ENCODE data around the gene SLC38A11. TPM values are rescaled to one million over a fixed set of nuclear protein-coding genes. Genes with fewer than 3 reads are reported as not detected.

SLC38A11 gene
- total RNA-seq, 1 donor from 2014 or later, result 2.2 TPM

GRCh38 chr2:164948540-164948939, 6.8 kb downstream of the SLC38A11 start:
- intact Hi-C loops (cut with DNase I), result no loop called here
- Histone ChIP-seq H3K36me3 (no peaks in the 10 kb centered on the region), H3K27me3 (no peaks in the 10 kb centered on the region), H3K4me1 (no peaks in the 10 kb centered on the region), H3K27ac (no peak overlapping the region), H3K9me3 (no peaks in the 10 kb centered on the region), H3K4me3 (no peak overlapping the region)
- no peak for DNase-seq (ENCODE audit: extremely low spot score in 2 of 2)
- no peak for TF ChIP-seq POLR2A (IDR thresholded peaks at IDR 0.05)

GRCh38 chr2:164947281-164947680, 8.0 kb downstream of the SLC38A11 start:
- no peaks in the 10 kb centered on the region for H3K9me3 ChIP-seq
- TF ChIP-seq POLR2A (IDR thresholded peaks at IDR 0.05), result no peak
- no peak for TF ChIP-seq CTCF (IDR thresholded peaks at IDR 0.05)
- TF ChIP-seq POLR2AphosphoS5 (IDR thresholded peaks at IDR 0.05; ENCODE audit: insufficient read depth in 1 of 2, low read depth in 1 of 2), result no peak
- H3K27ac ChIP-seq, result no peak overlapping the region
- H3K27me3 ChIP-seq, result no peaks in the 10 kb centered on the region
- no peak for DNase-seq (ENCODE audit: extremely low spot score in 2 of 2)
- no peak overlapping the region for H3K4me3 ChIP-seq
- intact Hi-C loops (cut with DNase I), result no loop called here
- H3K36me3 ChIP-seq, result no peaks in the 10 kb centered on the region
- no peaks in the 10 kb centered on the region for H3K4me1 ChIP-seq

GRCh38 chr2:164943289-164943688, 12.0 kb downstream of the SLC38A11 start:
- no peaks in the 10 kb centered on the region for H3K27me3 ChIP-seq
- TF ChIP-seq POLR2A (IDR thresholded peaks at IDR 0.05), result no peak
- no peak for TF ChIP-seq CTCF (IDR thresholded peaks at IDR 0.05)
- no peak for TF ChIP-seq POLR2AphosphoS5 (IDR thresholded peaks at IDR 0.05; ENCODE audit: insufficient read depth in 1 of 2, low read depth in 1 of 2)
- no peaks in the 10 kb centered on the region for H3K4me1 ChIP-seq
- intact Hi-C loops (cut with DNase I), result no loop called here
- no peaks in the 10 kb centered on the region for H3K36me3 ChIP-seq
- no peaks in the 10 kb centered on the region for H3K9me3 ChIP-seq
- no peak for DNase-seq (ENCODE audit: extremely low spot score in 2 of 2)
- H3K27ac ChIP-seq, result no peak overlapping the region
- no peak overlapping the region for H3K4me3 ChIP-seq

- no peaks in the 10 kb centered on the region for H3K27me3 ChIP-seq
- TF ChIP-seq CTCF (IDR thresholded peaks at IDR 0.05) (no peak), POLR2A (IDR thresholded peaks at IDR 0.05) (no peak), POLR2AphosphoS5 (IDR thresholded peaks at IDR 0.05; ENCODE audit: insufficient read depth in 1 of 2, low read depth in 1 of 2) (no peak)
- no peak overlapping the region for H3K4me3 ChIP-seq
- intact Hi-C loops (cut with DNase I), result no loop called here
- no peaks in the 10 kb centered on the region for H3K9me3 ChIP-seq
- DNase-seq (ENCODE audit: extremely low spot score in 2 of 2), result no peak
- H3K27ac ChIP-seq, result no peak overlapping the region
- H3K36me3 ChIP-seq, result no peaks in the 10 kb centered on the region
- H3K4me1 ChIP-seq, result no peaks in the 10 kb centered on the region
These were observed 17.4 kb downstream of the SLC38A11 start for GRCh38 chr2:164937864-164938401.

GRCh38 chr2:164935118-164936101, 19.9 kb downstream of the SLC38A11 start:
- intact Hi-C loops (cut with DNase I), result no loop called here
- H3K27ac ChIP-seq, result no peak overlapping the region
- DNase-seq (ENCODE audit: extremely low spot score in 2 of 2), result no peak

More at GRCh38 chr2:164935118-164936101, 19.9 kb downstream of the SLC38A11 start:
- H3K36me3 ChIP-seq, result no peaks in the 10 kb centered on the region
- H3K27me3 ChIP-seq, result no peaks in the 10 kb centered on the region
- TF ChIP-seq CTCF (IDR thresholded peaks at IDR 0.05), result no peak
- TF ChIP-seq POLR2A (IDR thresholded peaks at IDR 0.05), result no peak
- TF ChIP-seq POLR2AphosphoS5 (IDR thresholded peaks at IDR 0.05; ENCODE audit: insufficient read depth in 1 of 2, low read depth in 1 of 2), result no peak
- H3K9me3 ChIP-seq, result no peaks in the 10 kb centered on the region
- no peaks in the 10 kb centered on the region for H3K4me1 ChIP-seq
- H3K4me3 ChIP-seq, result no peak overlapping the region

Data from vagina (tissue), 2 donors.